ENCODE results near the gene DMXL2. TPM values are rescaled to one million over a fixed set of nuclear protein-coding genes. Genes with fewer than 3 reads are reported as not detected.
A peak's percentile ranks its signal among the peaks of the same experiment; 100 is the strongest.

Gene DMXL2
- total and polyA plus RNA-seq, 2 experiments from 2014 or later, result 3.6 to 17.6 TPM

DNA sequence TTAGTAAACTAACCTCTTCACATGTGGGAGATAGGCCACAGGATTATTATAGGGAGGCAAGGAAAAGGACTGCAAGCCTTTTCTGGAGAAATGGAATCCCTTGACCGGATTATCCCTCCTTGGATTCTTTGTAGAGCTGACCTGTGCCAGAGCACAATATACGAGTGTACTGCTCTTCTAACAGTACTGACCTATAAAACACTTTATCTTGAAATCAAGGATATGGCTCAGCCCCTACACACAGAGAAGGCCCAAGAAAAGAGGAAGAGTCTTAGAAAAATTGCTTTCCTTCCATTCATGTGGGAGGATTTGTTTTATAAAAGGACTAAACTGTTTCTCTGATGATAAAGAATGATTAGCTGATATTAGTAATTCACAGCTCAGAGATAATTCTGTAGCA lies 42.2 kb downstream of the DMXL2 start:
- H3K27me3 ChIP-seq (replicated peaks; ENCODE audit: insufficient read depth), result no peaks in the 10 kb centered on the region
- no peak overlapping the region for H3K27ac ChIP-seq
- H4K20me1 ChIP-seq (ENCODE audit: insufficient read depth), result no peaks in the 10 kb centered on the region; the same call in 1 of the 2 replicates
- H3K9ac ChIP-seq, result no peak overlapping the region
- H3K4me1 ChIP-seq (ENCODE audit: insufficient read depth), result peaks cover 11% of the 10 kb centered on the region
- H3K36me3 ChIP-seq (ENCODE audit: low read depth), result 0 out of 2 replicates have a peak, but pooled peaks cover 4% of the 10 kb centered on the region
- H3K4me2 ChIP-seq (ENCODE audit: unreplicated experiment), result no peak overlapping the region
- peaks cover 1% of the 10 kb centered on the region; the same call in 1 of the 2 replicates for H3K9me2 ChIP-seq (ENCODE audit: insufficient read depth)
- WGBS, 2 experiments (ENCODE audit: low coverage in 1 of 2, low lambda C conversion rate in 2 of 2, missing lambda C conversion rate in 2 of 2), result 92 to 98% methylated on average over 2 of the region's 2 CpGs
- H3K4me3 ChIP-seq, result no peak overlapping the region
- 0 out of 2 replicates have a peak, but pooled peaks cover 18% of the 10 kb centered on the region for H3F3A ChIP-seq (ENCODE audit: insufficient read depth)
- TF ChIP-seq EZH2 (IDR thresholded peaks at IDR 0.05; ENCODE audit: insufficient read depth, poor library complexity, severe bottlenecking), result no peak
- no peak for TF ChIP-seq EZH2phosphoT487 (IDR thresholded peaks at IDR 0.05; ENCODE audit: insufficient read depth, low read depth)
- H3K79me2 ChIP-seq (ENCODE audit: insufficient read depth), result no peaks in the 10 kb centered on the region
- in situ Hi-C loops (cut with MboI), result no loop called here
- no peaks in the 10 kb centered on the region for H3K9me3 ChIP-seq (ENCODE audit: low read depth)
- DNase-seq, result no peak
- no peak overlapping the region for H2AFZ ChIP-seq

DNA sequence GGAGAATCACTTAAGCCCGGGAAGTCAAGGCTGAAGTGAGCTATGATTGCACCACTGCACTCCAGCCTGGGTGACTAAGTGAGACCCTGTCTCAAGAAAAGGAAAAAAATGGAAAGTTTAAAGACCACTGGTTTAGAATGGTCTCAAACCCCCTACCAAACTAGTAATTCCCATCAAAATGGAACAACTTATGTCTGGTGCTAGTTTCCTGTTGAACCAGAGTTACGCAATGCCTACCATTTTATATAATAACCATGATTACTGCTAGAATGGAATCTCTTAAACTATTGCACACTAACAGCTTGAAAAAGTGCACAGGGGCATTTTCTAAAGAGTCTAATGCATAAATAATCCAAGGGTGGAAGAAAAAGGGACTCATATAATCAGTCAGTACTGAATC lies 43.6 kb downstream of the DMXL2 start:
- Histone ChIP-seq H3K36me3 (ENCODE audit: low read depth) (0 out of 2 replicates have a peak, but pooled peaks cover 4% of the 10 kb centered on the region), H3K4me2 (ENCODE audit: unreplicated experiment) (no peak overlapping the region), H3K4me3 (no peak overlapping the region), H3K27me3 (replicated peaks; ENCODE audit: insufficient read depth) (no peaks in the 10 kb centered on the region), H3K79me2 (ENCODE audit: insufficient read depth) (no peaks in the 10 kb centered on the region), H3K4me1 (ENCODE audit: insufficient read depth) (peaks cover 11% of the 10 kb centered on the region), H3F3A (ENCODE audit: insufficient read depth) (0 out of 2 replicates have a peak, but pooled peaks cover 18% of the 10 kb centered on the region), H3K9ac (no peak overlapping the region), H3K9me3 (ENCODE audit: low read depth) (no peaks in the 10 kb centered on the region), H2AFZ (no peak overlapping the region), H3K9me2 (ENCODE audit: insufficient read depth) (no peaks in the 10 kb centered on the region), H4K20me1 (ENCODE audit: insufficient read depth) (peaks cover 4% of the 10 kb centered on the region; the same call in 1 of the 2 replicates), H3K27ac (no peak overlapping the region)
- in situ Hi-C loops (cut with MboI), result no loop called here
- peak; percentile 14 for DNase-seq
- 100% methylated on average over 2 of the region's 2 CpGs for WGBS, 2 experiments (ENCODE audit: low coverage in 1 of 2, low lambda C conversion rate in 2 of 2, missing lambda C conversion rate in 2 of 2)
- no peak for TF ChIP-seq EZH2phosphoT487 (IDR thresholded peaks at IDR 0.05; ENCODE audit: insufficient read depth, low read depth)
- no peak for TF ChIP-seq EZH2 (IDR thresholded peaks at IDR 0.05; ENCODE audit: insufficient read depth, poor library complexity, severe bottlenecking)

DNA sequence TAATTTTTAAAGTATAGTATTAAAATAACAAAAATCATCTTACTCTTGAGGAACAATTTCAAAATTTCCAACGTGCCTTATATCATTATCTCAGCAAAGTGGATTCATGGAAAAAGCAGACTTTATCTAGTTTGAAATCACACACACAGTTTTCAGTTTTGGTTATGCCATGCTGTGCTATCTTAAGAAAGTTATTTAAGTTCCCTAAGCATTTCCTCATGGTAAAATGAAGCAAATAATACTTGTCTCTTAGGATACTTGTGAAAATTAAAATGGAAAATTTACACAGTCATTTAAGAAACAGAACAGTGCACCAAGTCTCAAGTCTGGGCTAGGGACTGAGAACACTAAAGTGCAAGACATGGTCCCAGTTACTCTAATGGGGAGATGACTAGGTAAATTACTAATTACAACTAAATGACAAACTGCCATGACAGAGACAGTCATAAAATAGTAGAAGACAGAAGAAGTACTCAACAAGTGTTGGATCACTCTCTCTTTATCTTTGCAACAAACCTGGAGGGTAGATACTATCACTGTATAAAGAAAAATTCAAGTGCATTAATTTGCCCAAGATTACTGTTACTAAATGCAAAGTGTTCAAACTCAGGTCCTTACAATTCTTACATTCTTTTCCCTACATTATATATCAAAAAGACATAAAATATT lies 44.8 kb downstream of the DMXL2 start:
- Histone ChIP-seq H3K36me3 (ENCODE audit: low read depth) (0 out of 2 replicates have a peak, but pooled peaks cover 4% of the 10 kb centered on the region), H2AFZ (no peak overlapping the region), H3K79me2 (ENCODE audit: insufficient read depth) (no peaks in the 10 kb centered on the region), H3K9ac (no peak overlapping the region), H3K4me2 (ENCODE audit: unreplicated experiment) (peak overlapping the region; percentile 14), H4K20me1 (ENCODE audit: insufficient read depth) (peaks cover 4% of the 10 kb centered on the region; the same call in 1 of the 2 replicates), H3K27ac (no peak overlapping the region), H3K27me3 (replicated peaks; ENCODE audit: insufficient read depth) (no peaks in the 10 kb centered on the region), H3F3A (ENCODE audit: insufficient read depth) (0 out of 2 replicates have a peak, but pooled peaks cover 18% of the 10 kb centered on the region), H3K9me2 (ENCODE audit: insufficient read depth) (no peaks in the 10 kb centered on the region), H3K4me1 (ENCODE audit: insufficient read depth) (peaks cover 11% of the 10 kb centered on the region), H3K4me3 (no peak overlapping the region), H3K9me3 (ENCODE audit: low read depth) (no peaks in the 10 kb centered on the region)
- DNase-seq, result no peak
- in situ Hi-C loops (cut with MboI), result no loop called here
- no peak for TF ChIP-seq EZH2 (IDR thresholded peaks at IDR 0.05; ENCODE audit: insufficient read depth, poor library complexity, severe bottlenecking)
- WGBS, 2 experiments (ENCODE audit: low coverage in 1 of 2, low lambda C conversion rate in 2 of 2, missing lambda C conversion rate in 2 of 2), result 92 to 94% methylated on average over 1 of the region's 1 CpG

DNA sequence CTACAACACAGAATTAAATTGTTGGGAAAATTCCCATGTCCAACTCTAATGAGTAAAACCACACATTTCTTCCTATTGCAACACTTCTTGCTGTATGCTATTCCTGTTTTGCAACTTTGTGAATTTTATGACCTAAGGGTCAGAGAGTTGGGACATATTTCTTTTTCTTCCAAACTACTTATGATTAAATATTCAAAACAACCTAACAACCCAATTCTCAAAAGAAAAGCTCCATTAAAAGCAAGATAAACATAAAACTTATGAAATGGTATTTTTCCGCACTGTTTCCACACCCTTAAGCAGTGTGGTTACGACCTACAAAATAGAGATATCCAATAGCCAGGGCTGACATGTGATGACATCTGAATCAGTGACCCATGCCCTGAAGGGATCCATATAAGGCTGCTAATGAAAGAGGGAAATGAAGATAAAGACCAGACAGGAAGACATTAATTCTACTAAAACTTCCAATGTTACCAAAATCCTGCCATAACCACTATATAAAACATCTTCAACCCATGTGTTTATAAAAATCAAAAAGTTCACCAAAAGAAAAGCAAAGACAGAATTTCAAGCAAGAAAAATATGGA lies 45.6 kb downstream of the DMXL2 start:
- Histone ChIP-seq H3K9me3 (ENCODE audit: low read depth) (no peaks in the 10 kb centered on the region), H3K4me2 (ENCODE audit: unreplicated experiment) (peak overlapping the region; percentile 14), H3K27ac (peak overlapping the region; percentile 18; the same call in 1 of the 2 replicates), H2AFZ (no peak overlapping the region), H3K9ac (no peak overlapping the region), H3K4me1 (ENCODE audit: insufficient read depth) (peaks cover 11% of the 10 kb centered on the region), H3K9me2 (ENCODE audit: insufficient read depth) (no peaks in the 10 kb centered on the region), H3F3A (ENCODE audit: insufficient read depth) (0 out of 2 replicates have a peak, but pooled peaks cover 18% of the 10 kb centered on the region), H3K4me3 (no peak overlapping the region), H3K79me2 (ENCODE audit: insufficient read depth) (no peaks in the 10 kb centered on the region), H3K36me3 (ENCODE audit: low read depth) (0 out of 2 replicates have a peak, but pooled peaks cover 4% of the 10 kb centered on the region), H3K27me3 (replicated peaks; ENCODE audit: insufficient read depth) (no peaks in the 10 kb centered on the region), H4K20me1 (ENCODE audit: insufficient read depth) (peaks cover 4% of the 10 kb centered on the region; the same call in 1 of the 2 replicates)
- TF ChIP-seq EZH2 (IDR thresholded peaks at IDR 0.05; ENCODE audit: insufficient read depth, poor library complexity, severe bottlenecking) (no peak), EZH2phosphoT487 (IDR thresholded peaks at IDR 0.05; ENCODE audit: insufficient read depth, low read depth) (0 out of 2 replicates have a peak, but pooled peaks have one; percentile 71)
- peak; percentile 67 for DNase-seq
- WGBS, 2 experiments (ENCODE audit: low coverage in 1 of 2, low lambda C conversion rate in 2 of 2, missing lambda C conversion rate in 2 of 2), result 48 to 52% methylated on average over 2 of the region's 2 CpGs
- in situ Hi-C loops (cut with MboI), result no loop called here
